H1 (cell line): Measurements from ENCODE around the gene PRKCA. TPM values are rescaled to one million over a fixed set of nuclear protein-coding genes. Genes with fewer than 3 reads are reported as not detected.

Experiments
- CTCF ChIA-PET: fragments of 300-600 bp; sonication (Branson Sonifier 250); formaldehyde crosslinking; loops from one replicate; lab custom pipeline; 2021; ENCODE audit not compliant: partially characterized antibody; lab: Charles Lee
- POLR2A ChIA-PET: fragments of 300-600 bp; sonication (Branson Sonifier 250); formaldehyde crosslinking; loops from one replicate; lab custom pipeline; 2021; ENCODE audit warnings: inconsistent platforms; ENCODE audit not compliant: partially characterized antibody; lab: Charles Lee
- DNase-seq, 2 experiments: peaks; one replicate each; pipeline versions ENCODE4 v3.0.0 to v3.0.0-alpha.2; 2010 to 2022; ENCODE audit warnings: low spot score in 2 of 2, low read depth in 1 of 2, mixed read lengths in 1 of 2
- FAIRE-seq: peaks from 2 replicates; lab custom pipeline; 2011; peaks lifted over from hg19 to GRCh38; lab: Jason Lieb, UNC
- H2AFZ ChIP-seq: 2 replicates; pipeline ENCODE4 v1.8.1; 2012; ENCODE audit warnings: low read length, inconsistent platforms
- H2AK5ac ChIP-seq: 2 replicates; pipeline ENCODE4 v1.6.1; 2013; ENCODE audit warnings: low read depth, low read length
- H2BK120ac ChIP-seq: replicated peaks from 2 replicates; pipeline ENCODE3; 2013; ENCODE audit warnings: low read depth, low read length, inconsistent platforms
- H2BK12ac ChIP-seq: 2 replicates; pipeline ENCODE4 v1.6.1; 2013; ENCODE audit warnings: low read depth, low read length
- H2BK15ac ChIP-seq: 2 replicates; pipeline ENCODE4 v1.6.1; 2013; ENCODE audit warnings: low read length
- H2BK20ac ChIP-seq: 2 replicates; pipeline ENCODE4 v1.6.1; 2013; ENCODE audit warnings: low read length
- H2BK5ac ChIP-seq: 2 replicates; pipeline ENCODE4 v1.6.1; 2013; ENCODE audit warnings: low read depth, low read length
- H3K14ac ChIP-seq: 2 replicates; pipeline ENCODE4 v1.6.1; 2013; ENCODE audit warnings: inconsistent platforms; ENCODE audit not compliant: insufficient read length
- H3K18ac ChIP-seq: 2 replicates; pipeline ENCODE4 v1.6.1; 2013; ENCODE audit warnings: low read length; ENCODE audit errors: extremely low read depth
- H3K23ac ChIP-seq: 2 replicates; pipeline ENCODE4 v1.6.1; 2013; ENCODE audit warnings: inconsistent platforms; ENCODE audit not compliant: insufficient read length
- H3K23me2 ChIP-seq: 2 replicates; pipeline ENCODE4 v1.6.1; 2013; ENCODE audit warnings: low read depth, low read length
- H3K27ac ChIP-seq: 2 replicates; pipeline ENCODE4 v1.6.1; 2011; ENCODE audit warnings: low read depth, low read length, inconsistent platforms
- H3K27me3 ChIP-seq, 4 experiments: replicated peaks in 1 of 4; 1 replicate in 1 of 4; 2 replicates in 3 of 4; pipeline versions ENCODE4 v1.6.1 to v1.8.1; 2011 to 2013; ENCODE audit warnings: low read length in 3 of 4, mild to moderate bottlenecking in 3 of 4, inconsistent platforms in 2 of 4, mixed read lengths in 2 of 4, moderate library complexity in 1 of 4; ENCODE audit not compliant: control insufficient read depth in 3 of 4, insufficient read depth in 3 of 4; ENCODE audit errors: extremely low read depth in 1 of 4
- H3K36me3 ChIP-seq, 4 experiments: 2 replicates each; pipeline versions ENCODE4 v1.6.1 to v1.8.1; 2011 to 2013; ENCODE audit warnings: mild to moderate bottlenecking in 4 of 4, low read length in 3 of 4, moderate library complexity in 2 of 4, control low read depth in 1 of 4, inconsistent platforms in 1 of 4; ENCODE audit not compliant: insufficient read depth in 4 of 4, control insufficient read depth in 2 of 4
- H3K4ac ChIP-seq: replicated peaks from 2 replicates; pipeline ENCODE3; 2013; ENCODE audit warnings: low read length, low read depth, mixed read lengths, inconsistent platforms; ENCODE audit not compliant: insufficient read length
- H3K4me1 ChIP-seq, 4 experiments: replicated peaks in 1 of 4; 1 replicate in 1 of 4; 2 replicates in 3 of 4; pipeline versions ENCODE4 v1.6.1 to v1.8.1; 2011 to 2013; ENCODE audit warnings: low read length in 3 of 4, inconsistent platforms in 2 of 4, mixed read lengths in 1 of 4; ENCODE audit not compliant: insufficient read depth in 4 of 4, control insufficient read depth in 3 of 4
- H3K4me2 ChIP-seq, 2 experiments: 2 replicates each; pipeline versions ENCODE4 v1.6.1 to v1.8.1; 2011 to 2013; ENCODE audit warnings: low read depth in 2 of 2, low read length in 2 of 2, control low read depth in 1 of 2, inconsistent platforms in 1 of 2, mild to moderate bottlenecking in 1 of 2; ENCODE audit not compliant: insufficient read depth in 1 of 2
- H3K4me3 ChIP-seq, 4 experiments: fragments of 200-600, 300-600 bp in 1 of 4; sonication (generic), shearing (Covaris generic), sonication (Bioruptor Twin) in 1 of 4; 2 replicates each; pipeline versions ENCODE4 v1.5.1 to v1.8.1; 2011 to 2016; ENCODE audit warnings: low read length in 4 of 4, low read depth in 3 of 4, control low read depth in 2 of 4, inconsistent platforms in 2 of 4, mild to moderate bottlenecking in 2 of 4, mixed read lengths in 1 of 4, moderate library complexity in 1 of 4; ENCODE audit not compliant: insufficient read depth in 2 of 4; ENCODE audit errors: extremely low read depth in 1 of 4
- H3K56ac ChIP-seq: replicated peaks from 2 replicates; pipeline ENCODE3; 2013; ENCODE audit warnings: low read depth, mild to moderate bottlenecking, mixed read lengths, low read length, inconsistent platforms; ENCODE audit not compliant: insufficient read length
- H3K79me1 ChIP-seq: 2 replicates; pipeline ENCODE4 v1.6.1; 2013; ENCODE audit warnings: low read depth, low read length, control low read depth
- H3K79me2 ChIP-seq, 2 experiments: 2 replicates each; pipeline versions ENCODE4 v1.6.1 to v1.8.1; 2012 to 2013; ENCODE audit warnings: low read length in 2 of 2, mild to moderate bottlenecking in 2 of 2, inconsistent platforms in 1 of 2; ENCODE audit not compliant: insufficient read depth in 2 of 2, control insufficient read depth in 1 of 2
- H3K9ac ChIP-seq, 4 experiments: replicated peaks in 1 of 4; 1 replicate in 1 of 4; 2 replicates in 3 of 4; pipeline versions ENCODE4 v1.6.1 to v1.8.1; 2011 to 2013; ENCODE audit warnings: low read depth in 3 of 4, low read length in 3 of 4, control low read depth in 2 of 4, mild to moderate bottlenecking in 2 of 4, moderate library complexity in 2 of 4, inconsistent platforms in 1 of 4; ENCODE audit errors: extremely low read depth in 1 of 4
- H3K9me3 ChIP-seq, 2 experiments: 2 replicates each; pipeline versions ENCODE4 v1.6.1 to v1.8.1; 2012 to 2013; ENCODE audit warnings: mild to moderate bottlenecking in 2 of 2, moderate library complexity in 2 of 2, control low read depth in 1 of 2, inconsistent platforms in 1 of 2, low read depth in 1 of 2, low read length in 1 of 2, mixed read lengths in 1 of 2; ENCODE audit not compliant: insufficient read depth in 2 of 2
- H4K20me1 ChIP-seq, 2 experiments: replicated peaks in 1 of 2; 2 replicates each; pipeline versions ENCODE3 to v1.8.1; 2011 to 2013; ENCODE audit warnings: inconsistent platforms in 2 of 2, low read length in 2 of 2, mild to moderate bottlenecking in 1 of 2; ENCODE audit not compliant: insufficient read depth in 2 of 2, control insufficient read depth in 1 of 2
- H4K5ac ChIP-seq: 2 replicates; pipeline ENCODE4 v1.6.1; 2013; ENCODE audit warnings: low read length, low read depth, mixed read lengths, inconsistent platforms; ENCODE audit not compliant: insufficient read length
- H4K8ac ChIP-seq: 2 replicates; pipeline ENCODE4 v1.8.0; 2013; ENCODE audit warnings: mild to moderate bottlenecking, moderate library complexity, low read length, inconsistent platforms; ENCODE audit not compliant: insufficient read depth; ENCODE audit errors: extremely low read depth
- H4K91ac ChIP-seq: replicated peaks from 2 replicates; pipeline ENCODE3; 2013; ENCODE audit warnings: low read length, mixed read lengths, inconsistent platforms; ENCODE audit not compliant: insufficient read length
- ATF3 ChIP-seq: IDR thresholded peaks from 2 replicates; pipeline ENCODE4 v1.6.1; 2011; ENCODE audit warnings: low read depth, mild to moderate bottlenecking, low read length; ENCODE audit not compliant: insufficient read depth
- BRCA1 ChIP-seq: IDR thresholded peaks from 2 replicates; pipeline ENCODE4 v1.6.1; 2012; ENCODE audit warnings: low read depth, low read length, improper control_type of control experiment
- EZH2 ChIP-seq: fragments of 200-600 bp; sonication (generic); IDR thresholded peaks from 2 replicates; pipeline ENCODE4 v1.7.1; 2012; ENCODE audit warnings: low read depth, mild to moderate bottlenecking, moderate library complexity, low read length, inconsistent platforms; ENCODE audit not compliant: severe bottlenecking
- SIRT6 ChIP-seq: IDR thresholded peaks from one replicate; pipeline ENCODE4 v1.7.1; 2012; ENCODE audit warnings: low read length, inconsistent platforms
- WGBS, 2 experiments: shearing (Covaris generic) in 1 of 2; methylation state at CpG; one replicate each; pipeline versions ENCODE4 v1.1.6 to v1.1.7; 2013 to 2015; ENCODE audit warnings: low lambda C conversion rate in 2 of 2, mixed read lengths in 2 of 2, inconsistent platforms in 1 of 2, low coverage in 1 of 2, missing lambda C conversion rate in 1 of 2; ENCODE audit not compliant: insufficient replicate concordance in 2 of 2, insufficient coverage in 1 of 2, insufficient read length in 1 of 2; ENCODE audit errors: extremely low coverage in 1 of 2, missing lambda C conversion rate in 1 of 2; 5-methylcytosine and 5-hydroxymethylcytosine counted together
- polyA plus RNA-seq, 7 experiments: library from polyadenylated mRNA; depleted of rRNA in 3 of 7; stranded (reverse) in 5 of 7; unstranded in 2 of 7; fragments of >200 nt in 5 of 7; fragments of 200-250 nt in 2 of 7; gene quantifications; 1 replicate in 5 of 7; 2 replicates in 1 of 7; 4 replicates in 1 of 7; pipeline versions ENCODE4 v1.2.1 to v1.2.3, GENCODE V29; 2011 to 2013; ENCODE audit warnings: missing spikeins in 2 of 7, mixed read lengths in 2 of 7
- total RNA-seq: library from RNA; stranded (reverse); fragmentation: NEBNext Ultra II Directional; extraction: Animal tissue kit (Norgen Biotek cat#: 25700); gene quantifications from 2 replicates; pipeline ENCODE4 v1.2.1, GENCODE V29; 2021

Gene PRKCA
- total and polyA plus RNA-seq, 2 of the 8 experiments (the other 6 are each of a cell fraction or from before 2014, with no cell fraction given), result 5.8 to 17.8 TPM

GRCh38 chr17:66763056-66763455 is 460.6 kb downstream of the PRKCA start:
- no peaks in the 10 kb centered on the region for H3K79me1 ChIP-seq
- 83% methylated on average over 2 of the region's 2 CpGs; no CpG with 5 or more reads in 1 of the 2 experiments for WGBS, 2 experiments
- H3K14ac ChIP-seq, result no peak overlapping the region
- no peak overlapping the region for H3K4me2 ChIP-seq
- H3K4ac ChIP-seq, result no peak overlapping the region
- H4K91ac ChIP-seq, result no peak overlapping the region
- POLR2A ChIA-PET, result interaction anchor here (1.0 kb wide), 1 partner anchor 40 kb away, joined by 3 read pairs; no protein-coding TSS in a partner anchor
- no peaks in the 10 kb centered on the region for H3K23me2 ChIP-seq
- no peak overlapping the region for H3K18ac ChIP-seq
- no peaks in the 10 kb centered on the region for H3K79me2 ChIP-seq
- FAIRE-seq (no peak), DNase-seq (no peak)
- no peak overlapping the region for H2BK5ac ChIP-seq
- no peak overlapping the region for H2BK12ac ChIP-seq
- H2BK20ac ChIP-seq, result no peak overlapping the region
- no peak overlapping the region for H3K4me3 ChIP-seq
- H2BK15ac ChIP-seq, result no peak overlapping the region
- peaks cover 0 to 5% (median 0%) of the 10 kb centered on the region in 4 experiments; a peak in 2 of 7 replicates for H3K4me1 ChIP-seq
- H3K27ac ChIP-seq, result no peak overlapping the region
- H2BK120ac ChIP-seq, result no peak overlapping the region
- H3K9ac ChIP-seq, result no peak overlapping the region
- H3K27me3 ChIP-seq, result no peaks in the 10 kb centered on the region
- peak overlapping the region; percentile 53 for H3K23ac ChIP-seq
- TF ChIP-seq ATF3 (no peak), EZH2 (no peak), BRCA1 (no peak), SIRT6 (no peak)
- no peak overlapping the region for H4K5ac ChIP-seq
- CTCF ChIA-PET, result interaction anchor here (1.1 to 1.4 kb wide), 4 partner anchors 12 to 79 kb away, joined by 3 to 5 read pairs (median 4); no protein-coding TSS in a partner anchor
- H3K36me3 ChIP-seq, result no peaks in the 10 kb centered on the region; a peak in 1 of 8 replicates
- H2AK5ac ChIP-seq, result no peak overlapping the region
- H4K20me1 ChIP-seq, result no peaks in the 10 kb centered on the region
- H3K9me3 ChIP-seq, result no peaks in the 10 kb centered on the region
- H4K8ac ChIP-seq, result no peak overlapping the region
- H2AFZ ChIP-seq, result no peak overlapping the region
- no peak overlapping the region for H3K56ac ChIP-seq
